Loucy (cell line): ENCODE results near the gene POFUT2.

Experiments
- EZH2phosphoT487 ChIP-seq: fragments of 200-600 bp; IDR thresholded peaks from 2 replicates; pipeline ENCODE4 v1.6.1; 2018; ENCODE audit warnings: antibody characterized with exemption, mild to moderate bottlenecking, moderate library complexity, borderline replicate concordance
- TF ChIP-seq, protein P1 (sequence below): fragments of 200-600 bp; sonication (generic); conservative IDR thresholded peaks from 2 replicates; pipeline ENCODE4 v1.5.1; 2014; ENCODE audit warnings: mild to moderate bottlenecking, antibody characterized with exemption, low read length

GRCh38 chr21:45225741-45226327 lies 61.9 kb downstream of the POFUT2 start:
- no peak for TF ChIP-seq EZH2phosphoT487
- TF ChIP-seq, protein P1, sequence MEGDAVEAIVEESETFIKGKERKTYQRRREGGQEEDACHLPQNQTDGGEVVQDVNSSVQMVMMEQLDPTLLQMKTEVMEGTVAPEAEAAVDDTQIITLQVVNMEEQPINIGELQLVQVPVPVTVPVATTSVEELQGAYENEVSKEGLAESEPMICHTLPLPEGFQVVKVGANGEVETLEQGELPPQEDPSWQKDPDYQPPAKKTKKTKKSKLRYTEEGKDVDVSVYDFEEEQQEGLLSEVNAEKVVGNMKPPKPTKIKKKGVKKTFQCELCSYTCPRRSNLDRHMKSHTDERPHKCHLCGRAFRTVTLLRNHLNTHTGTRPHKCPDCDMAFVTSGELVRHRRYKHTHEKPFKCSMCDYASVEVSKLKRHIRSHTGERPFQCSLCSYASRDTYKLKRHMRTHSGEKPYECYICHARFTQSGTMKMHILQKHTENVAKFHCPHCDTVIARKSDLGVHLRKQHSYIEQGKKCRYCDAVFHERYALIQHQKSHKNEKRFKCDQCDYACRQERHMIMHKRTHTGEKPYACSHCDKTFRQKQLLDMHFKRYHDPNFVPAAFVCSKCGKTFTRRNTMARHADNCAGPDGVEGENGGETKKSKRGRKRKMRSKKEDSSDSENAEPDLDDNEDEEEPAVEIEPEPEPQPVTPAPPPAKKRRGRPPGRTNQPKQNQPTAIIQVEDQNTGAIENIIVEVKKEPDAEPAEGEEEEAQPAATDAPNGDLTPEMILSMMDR = no peak
